ENCODE measurements around the gene NUMB. TPM values are rescaled to one million over a fixed set of nuclear protein-coding genes. Genes with fewer than 3 reads are reported as not detected.

The NUMB gene
- total RNA-seq, 1 experiment from 2014 or later, result 42.0 TPM

DNA sequence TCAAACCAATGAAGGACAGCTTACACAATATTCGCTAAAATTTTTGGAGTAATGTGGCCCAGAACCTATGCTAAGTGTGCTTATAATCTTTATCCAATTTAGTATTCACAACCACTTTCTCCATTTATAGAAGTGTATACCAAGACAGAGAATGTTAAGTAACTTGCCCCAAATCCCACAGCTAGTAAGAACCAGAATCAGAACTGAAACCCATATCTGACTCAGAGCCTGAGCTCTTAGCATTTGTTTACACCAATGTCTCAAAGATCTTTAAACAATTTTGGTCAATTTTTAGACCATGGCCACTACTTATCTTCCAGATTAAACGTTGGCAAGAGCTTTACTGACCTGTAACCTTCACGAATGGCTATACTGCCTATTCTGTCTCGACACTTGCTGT, 168.1 kb downstream of the NUMB start:
- no peak overlapping the region for H3K4me3 Mint-ChIP-seq
- peak overlapping the region; percentile 66 for H3K27ac Mint-ChIP-seq
- no peaks in the 10 kb centered on the region for H3K9me3 Mint-ChIP-seq
- H3K36me3 Mint-ChIP-seq, result peaks cover 17% of the 10 kb centered on the region
- DNase-seq (ENCODE audit: low spot score) (no peak), ATAC-seq (no peak)
- POLR2A ChIA-PET, result interaction anchor here (0.7 kb wide), 1 partner anchor 147 kb away, joined by 5 read pairs; no protein-coding TSS in a partner anchor
- CTCF ChIA-PET, result interaction anchor here (1.2 to 1.9 kb wide), 2 partner anchors 58 to 182 kb away, joined by 3 to 8 read pairs; no protein-coding TSS in a partner anchor
- no peaks in the 10 kb centered on the region for H3K27me3 Mint-ChIP-seq (ENCODE audit: low read depth)
- TF ChIP-seq ZNF423 (CRISPR knock-in tag; IDR thresholded peaks at IDR 0.05) (no peak), NFE2L1 (CRISPR knock-in tag; IDR thresholded peaks at IDR 0.05) (no peak), CREB1 (CRISPR knock-in tag; IDR thresholded peaks at IDR 0.05) (no peak), KAT7 (CRISPR knock-in tag; IDR thresholded peaks at IDR 0.05; ENCODE audit: borderline replicate concordance) (no peak)
- peaks cover 44% of the 10 kb centered on the region for H3K4me1 Mint-ChIP-seq

DNA sequence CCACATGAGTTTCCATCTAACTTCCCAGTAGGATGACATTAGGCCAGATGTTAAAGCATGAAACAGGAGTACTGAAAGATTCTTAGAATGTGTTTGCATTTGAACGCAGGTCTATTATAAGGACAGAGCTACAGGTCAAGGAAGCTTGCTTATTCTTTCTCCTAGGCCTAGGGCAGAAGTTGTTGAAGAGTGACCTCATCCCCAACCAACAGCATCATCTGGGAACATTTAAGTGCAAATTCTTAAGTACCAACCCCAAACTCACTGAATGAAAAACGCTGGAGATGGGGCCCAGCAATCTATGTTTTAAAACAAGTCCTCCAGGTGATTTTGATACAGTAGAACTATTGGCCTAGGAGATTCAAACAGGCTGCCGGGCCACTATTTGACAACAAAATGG, 168.6 kb downstream of the NUMB start:
- Mint-ChIP-seq H3K27ac (peak overlapping the region; percentile 66), H3K36me3 (peaks cover 17% of the 10 kb centered on the region), H3K4me1 (peaks cover 49% of the 10 kb centered on the region), H3K9me3 (no peaks in the 10 kb centered on the region), H3K27me3 (ENCODE audit: low read depth) (no peaks in the 10 kb centered on the region), H3K4me3 (no peak overlapping the region)
- ATAC-seq (peak; percentile 43), DNase-seq (ENCODE audit: low spot score) (no peak)
- POLR2A ChIA-PET, result no interaction called here
- CTCF ChIA-PET, result interaction anchor here (1.2 to 1.9 kb wide), 2 partner anchors 58 to 182 kb away, joined by 3 to 8 read pairs; no protein-coding TSS in a partner anchor
- TF ChIP-seq JAZF1 (CRISPR knock-in tag; IDR thresholded peaks at IDR 0.05) (no peak), FOXJ3 (CRISPR knock-in tag; IDR thresholded peaks at IDR 0.05; ENCODE audit: borderline replicate concordance) (no peak), IRF2 (CRISPR knock-in tag; IDR thresholded peaks at IDR 0.05; ENCODE audit: borderline replicate concordance, low read depth) (no peak), SP1 (CRISPR knock-in tag; conservative IDR thresholded peaks at IDR 0.05) (no peak), FOXK1 (CRISPR knock-in tag; IDR thresholded peaks at IDR 0.05) (no peak), ZNF232 (CRISPR knock-in tag; IDR thresholded peaks at IDR 0.05) (no peak)
- TF ChIP-seq, protein P1, sequence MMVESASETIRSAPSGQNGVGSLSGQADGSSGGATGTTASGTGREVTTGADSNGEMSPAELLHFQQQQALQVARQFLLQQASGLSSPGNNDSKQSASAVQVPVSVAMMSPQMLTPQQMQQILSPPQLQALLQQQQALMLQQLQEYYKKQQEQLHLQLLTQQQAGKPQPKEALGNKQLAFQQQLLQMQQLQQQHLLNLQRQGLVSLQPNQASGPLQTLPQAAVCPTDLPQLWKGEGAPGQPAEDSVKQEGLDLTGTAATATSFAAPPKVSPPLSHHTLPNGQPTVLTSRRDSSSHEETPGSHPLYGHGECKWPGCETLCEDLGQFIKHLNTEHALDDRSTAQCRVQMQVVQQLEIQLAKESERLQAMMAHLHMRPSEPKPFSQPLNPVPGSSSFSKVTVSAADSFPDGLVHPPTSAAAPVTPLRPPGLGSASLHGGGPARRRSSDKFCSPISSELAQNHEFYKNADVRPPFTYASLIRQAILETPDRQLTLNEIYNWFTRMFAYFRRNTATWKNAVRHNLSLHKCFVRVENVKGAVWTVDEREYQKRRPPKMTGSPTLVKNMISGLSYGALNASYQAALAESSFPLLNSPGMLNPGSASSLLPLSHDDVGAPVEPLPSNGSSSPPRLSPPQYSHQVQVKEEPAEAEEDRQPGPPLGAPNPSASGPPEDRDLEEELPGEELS (CRISPR knock-in tag; IDR thresholded peaks at IDR 0.05), result no peak
- TF ChIP-seq, protein P2, sequence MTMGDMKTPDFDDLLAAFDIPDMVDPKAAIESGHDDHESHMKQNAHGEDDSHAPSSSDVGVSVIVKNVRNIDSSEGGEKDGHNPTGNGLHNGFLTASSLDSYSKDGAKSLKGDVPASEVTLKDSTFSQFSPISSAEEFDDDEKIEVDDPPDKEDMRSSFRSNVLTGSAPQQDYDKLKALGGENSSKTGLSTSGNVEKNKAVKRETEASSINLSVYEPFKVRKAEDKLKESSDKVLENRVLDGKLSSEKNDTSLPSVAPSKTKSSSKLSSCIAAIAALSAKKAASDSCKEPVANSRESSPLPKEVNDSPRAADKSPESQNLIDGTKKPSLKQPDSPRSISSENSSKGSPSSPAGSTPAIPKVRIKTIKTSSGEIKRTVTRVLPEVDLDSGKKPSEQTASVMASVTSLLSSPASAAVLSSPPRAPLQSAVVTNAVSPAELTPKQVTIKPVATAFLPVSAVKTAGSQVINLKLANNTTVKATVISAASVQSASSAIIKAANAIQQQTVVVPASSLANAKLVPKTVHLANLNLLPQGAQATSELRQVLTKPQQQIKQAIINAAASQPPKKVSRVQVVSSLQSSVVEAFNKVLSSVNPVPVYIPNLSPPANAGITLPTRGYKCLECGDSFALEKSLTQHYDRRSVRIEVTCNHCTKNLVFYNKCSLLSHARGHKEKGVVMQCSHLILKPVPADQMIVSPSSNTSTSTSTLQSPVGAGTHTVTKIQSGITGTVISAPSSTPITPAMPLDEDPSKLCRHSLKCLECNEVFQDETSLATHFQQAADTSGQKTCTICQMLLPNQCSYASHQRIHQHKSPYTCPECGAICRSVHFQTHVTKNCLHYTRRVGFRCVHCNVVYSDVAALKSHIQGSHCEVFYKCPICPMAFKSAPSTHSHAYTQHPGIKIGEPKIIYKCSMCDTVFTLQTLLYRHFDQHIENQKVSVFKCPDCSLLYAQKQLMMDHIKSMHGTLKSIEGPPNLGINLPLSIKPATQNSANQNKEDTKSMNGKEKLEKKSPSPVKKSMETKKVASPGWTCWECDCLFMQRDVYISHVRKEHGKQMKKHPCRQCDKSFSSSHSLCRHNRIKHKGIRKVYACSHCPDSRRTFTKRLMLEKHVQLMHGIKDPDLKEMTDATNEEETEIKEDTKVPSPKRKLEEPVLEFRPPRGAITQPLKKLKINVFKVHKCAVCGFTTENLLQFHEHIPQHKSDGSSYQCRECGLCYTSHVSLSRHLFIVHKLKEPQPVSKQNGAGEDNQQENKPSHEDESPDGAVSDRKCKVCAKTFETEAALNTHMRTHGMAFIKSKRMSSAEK (CRISPR knock-in tag; IDR thresholded peaks at IDR 0.05; ENCODE audit: borderline replicate concordance), result no peak
- TF ChIP-seq, protein P3, sequence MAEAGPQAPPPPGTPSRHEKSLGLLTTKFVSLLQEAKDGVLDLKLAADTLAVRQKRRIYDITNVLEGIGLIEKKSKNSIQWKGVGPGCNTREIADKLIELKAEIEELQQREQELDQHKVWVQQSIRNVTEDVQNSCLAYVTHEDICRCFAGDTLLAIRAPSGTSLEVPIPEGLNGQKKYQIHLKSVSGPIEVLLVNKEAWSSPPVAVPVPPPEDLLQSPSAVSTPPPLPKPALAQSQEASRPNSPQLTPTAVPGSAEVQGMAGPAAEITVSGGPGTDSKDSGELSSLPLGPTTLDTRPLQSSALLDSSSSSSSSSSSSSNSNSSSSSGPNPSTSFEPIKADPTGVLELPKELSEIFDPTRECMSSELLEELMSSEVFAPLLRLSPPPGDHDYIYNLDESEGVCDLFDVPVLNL (CRISPR knock-in tag; IDR thresholded peaks at IDR 0.05; ENCODE audit: borderline replicate concordance, low read depth), result no peak
- TF ChIP-seq, protein P4, sequence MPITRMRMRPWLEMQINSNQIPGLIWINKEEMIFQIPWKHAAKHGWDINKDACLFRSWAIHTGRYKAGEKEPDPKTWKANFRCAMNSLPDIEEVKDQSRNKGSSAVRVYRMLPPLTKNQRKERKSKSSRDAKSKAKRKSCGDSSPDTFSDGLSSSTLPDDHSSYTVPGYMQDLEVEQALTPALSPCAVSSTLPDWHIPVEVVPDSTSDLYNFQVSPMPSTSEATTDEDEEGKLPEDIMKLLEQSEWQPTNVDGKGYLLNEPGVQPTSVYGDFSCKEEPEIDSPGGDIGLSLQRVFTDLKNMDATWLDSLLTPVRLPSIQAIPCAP (CRISPR knock-in tag; IDR thresholded peaks at IDR 0.05), result no peak

DNA sequence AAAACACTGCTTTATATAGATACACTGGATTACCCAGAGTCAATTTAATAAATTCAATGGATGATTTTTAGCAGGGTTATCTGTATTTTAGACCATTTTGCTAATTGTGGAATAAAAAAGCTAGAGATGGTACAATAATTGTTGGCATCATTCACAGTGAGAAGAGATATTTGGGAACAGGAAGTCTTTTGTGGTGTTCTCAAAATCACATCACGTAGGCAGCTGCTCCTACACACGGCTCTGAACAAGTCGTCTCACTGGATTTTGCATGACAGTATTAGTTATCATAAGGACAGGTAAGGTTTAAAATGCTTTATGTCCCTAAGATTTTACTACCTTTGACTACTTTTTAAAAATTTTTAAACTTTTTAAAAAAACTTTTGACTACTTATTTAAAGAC, 169.0 kb downstream of the NUMB start:
- Mint-ChIP-seq H3K9me3 (no peaks in the 10 kb centered on the region), H3K27ac (no peak overlapping the region; the same call in 1 of the 2 replicates), H3K4me3 (no peak overlapping the region), H3K4me1 (peaks cover 52% of the 10 kb centered on the region), H3K27me3 (ENCODE audit: low read depth) (no peaks in the 10 kb centered on the region), H3K36me3 (peaks cover 19% of the 10 kb centered on the region)
- ChIA-PET POLR2A (no interaction called here), CTCF (interaction anchor here (1.2 to 1.9 kb wide), 2 partner anchors 57 to 183 kb away, joined by 3 to 8 read pairs; no protein-coding TSS in a partner anchor)
- no peak for DNase-seq (ENCODE audit: low spot score)
- TF ChIP-seq, protein P3 (CRISPR knock-in tag; IDR thresholded peaks at IDR 0.05; ENCODE audit: borderline replicate concordance, low read depth), result no peak
- TF ChIP-seq, protein P5, sequence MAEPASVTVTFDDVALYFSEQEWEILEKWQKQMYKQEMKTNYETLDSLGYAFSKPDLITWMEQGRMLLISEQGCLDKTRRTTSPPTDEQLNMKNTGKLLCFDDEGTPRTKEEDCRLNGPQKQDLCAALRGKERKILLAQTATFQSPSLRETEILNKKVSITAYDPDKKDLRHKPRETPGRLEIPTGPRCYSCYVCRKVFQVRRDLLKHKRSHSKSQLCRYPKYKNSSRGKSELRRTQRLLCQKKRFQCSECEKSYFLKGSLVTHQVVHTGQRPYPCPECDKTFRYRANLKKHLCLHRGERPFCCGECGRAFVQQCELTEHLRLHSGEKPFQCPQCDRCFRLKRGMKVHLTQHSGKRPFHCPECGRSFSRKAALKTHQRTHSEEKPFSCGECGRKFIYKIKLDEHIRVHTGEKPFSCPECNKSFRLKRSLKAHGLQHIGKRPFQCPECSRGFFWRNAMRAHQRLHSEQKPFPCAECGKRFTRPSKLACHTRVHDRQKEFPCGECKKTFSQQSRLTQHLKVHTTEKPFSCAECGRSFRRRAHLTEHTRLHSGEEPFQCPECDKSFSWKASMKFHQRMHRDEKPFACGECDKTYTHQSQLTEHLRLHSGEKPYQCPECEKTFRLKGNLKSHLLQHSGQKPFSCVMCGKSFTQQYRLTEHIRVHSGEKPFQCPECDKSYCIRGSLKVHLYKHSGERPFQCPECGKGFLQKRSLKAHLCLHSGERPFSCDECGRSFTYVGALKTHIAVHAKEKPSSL (CRISPR knock-in tag; conservative IDR thresholded peaks at IDR 0.05), result no peak
- no peak for ATAC-seq

Measured in WTC11 (cell line).